SK-N-MC (cell line): ENCODE results near the gene SPHK2.

Experiments used
- EZH2 ChIP-seq: fragments of 200-600 bp; sonication (generic); IDR thresholded peaks from one replicate; pipeline ENCODE4 v1.6.1; 2017; ENCODE audit warnings: antibody characterized with exemption
- FOXP2 ChIP-seq: optimal IDR thresholded peaks from 2 replicates; pipeline ENCODE3; 2011; ENCODE audit warnings: mild to moderate bottlenecking, moderate library complexity; ENCODE audit not compliant: insufficient read depth; ENCODE audit errors: extremely low read length, control extremely low read depth
- POLR2AphosphoS5 ChIP-seq: IDR thresholded peaks from 2 replicates; pipeline ENCODE4 v1.6.1; 2012; ENCODE audit warnings: mild to moderate bottlenecking, low read depth, low read length, borderline replicate concordance

GRCh38 chr19:48668332-48668731, 49.0 kb downstream of the SPHK2 start:
- no peak for TF ChIP-seq POLR2AphosphoS5
- no peak for TF ChIP-seq EZH2
- TF ChIP-seq FOXP2 = no peak
